Calu3 (cell line): Measurements from ENCODE around the gene PLCG2. TPM values are rescaled to one million over a fixed set of nuclear protein-coding genes. Genes with fewer than 3 reads are reported as not detected.

Experiments used
- Bru-seq: library from RNA; stranded (reverse); fragments of 400-500 nt; gene quantifications from one replicate; lab custom pipeline; 2021; lab: Mats Ljungman, UMichigan
- BruChase-seq, 2 experiments: library from RNA; stranded (reverse); fragments of 400-500 nt; gene quantifications; one replicate each; lab custom pipeline; 2021; lab: Mats Ljungman, UMichigan
- BruUV-seq: library from RNA; stranded (reverse); fragments of 400-500 nt; replicated peaks from 2 replicates; lab custom pipeline; 2021; lab: Mats Ljungman, UMichigan
- CTCF ChIA-PET: fragments of 300-600 bp; sonication (Branson Sonifier 250); formaldehyde crosslinking; loops from one replicate; lab custom pipeline; 2022; ENCODE audit warnings: antibody characterized with exemption; lab: Charles Lee
- DNase-seq: peaks from one replicate; pipeline ENCODE4 v3.0.0; 2022
- H3K27ac Mint-ChIP-seq: one replicate; pipeline ENCODE4 v1.8.0; 2022; ENCODE audit warnings: mixed read lengths; ENCODE audit not compliant: unreplicated experiment
- H3K27me3 Mint-ChIP-seq: one replicate; pipeline ENCODE4 v1.8.0; 2022; ENCODE audit warnings: mixed read lengths; ENCODE audit not compliant: unreplicated experiment
- H3K36me3 Mint-ChIP-seq: one replicate; pipeline ENCODE4 v1.8.0; 2022; ENCODE audit warnings: mild to moderate bottlenecking, moderate library complexity, mixed read lengths; ENCODE audit not compliant: insufficient read depth, unreplicated experiment
- H3K4me1 Mint-ChIP-seq: one replicate; pipeline ENCODE4 v1.8.0; 2022; ENCODE audit warnings: mild to moderate bottlenecking, low read depth, mixed read lengths; ENCODE audit not compliant: unreplicated experiment
- H3K4me3 Mint-ChIP-seq: one replicate; pipeline ENCODE4 v1.8.0; 2022; ENCODE audit warnings: mild to moderate bottlenecking, low read depth, moderate library complexity, mixed read lengths; ENCODE audit not compliant: unreplicated experiment
- H3K9me3 Mint-ChIP-seq: one replicate; pipeline ENCODE4 v1.8.0; 2022; ENCODE audit warnings: low read depth, mixed read lengths; ENCODE audit not compliant: unreplicated experiment
- intact Hi-C: fragments of 100-400 bp; cut with micrococcal nuclease; formaldehyde crosslinking; loops from one replicate; pipeline ENCODE4 v1.10.0; 2022; ENCODE audit not compliant: unreplicated experiment
- long read RNA-seq: library from polyadenylated mRNA; stranded (forward); transcript quantifications from one replicate; pipeline ENCODE4 v2.0.0, GENCODE V29; 2022
- total RNA-seq: library from RNA; stranded (reverse); gene quantifications from 2 replicates; pipeline ENCODE4 v1.2.3, GENCODE V29; 2022
- TF ChIP-seq, protein P1 (sequence below): fragments of 200-600 bp; IDR thresholded peaks from one replicate; pipeline ENCODE4 v1.8.0; 2022; ENCODE audit warnings: antibody characterized with exemption; ENCODE audit not compliant: unreplicated experiment

PLCG2 gene
- total RNA-seq, result 3.4 and 13.7 TPM in 2 replicates
- Bru-seq, nascent RNA, result percentile 42 among the genes with signal in this experiment
- BruChase-seq, experiment 1, labeled RNA remaining after a 6-hour chase, result percentile 27 among the genes with signal in this experiment
- BruChase-seq, experiment 2, labeled RNA remaining after a 2-hour chase, result percentile 23 among the genes with signal in this experiment
- long read RNA-seq, full-length matches to known transcripts, result 2 of 8 reads
- long read RNA-seq, partial matches to known transcripts, result 1 of 8 reads
- long read RNA-seq, other reads (novel, unspliced or antisense), result 5 of 8 reads

DNA sequence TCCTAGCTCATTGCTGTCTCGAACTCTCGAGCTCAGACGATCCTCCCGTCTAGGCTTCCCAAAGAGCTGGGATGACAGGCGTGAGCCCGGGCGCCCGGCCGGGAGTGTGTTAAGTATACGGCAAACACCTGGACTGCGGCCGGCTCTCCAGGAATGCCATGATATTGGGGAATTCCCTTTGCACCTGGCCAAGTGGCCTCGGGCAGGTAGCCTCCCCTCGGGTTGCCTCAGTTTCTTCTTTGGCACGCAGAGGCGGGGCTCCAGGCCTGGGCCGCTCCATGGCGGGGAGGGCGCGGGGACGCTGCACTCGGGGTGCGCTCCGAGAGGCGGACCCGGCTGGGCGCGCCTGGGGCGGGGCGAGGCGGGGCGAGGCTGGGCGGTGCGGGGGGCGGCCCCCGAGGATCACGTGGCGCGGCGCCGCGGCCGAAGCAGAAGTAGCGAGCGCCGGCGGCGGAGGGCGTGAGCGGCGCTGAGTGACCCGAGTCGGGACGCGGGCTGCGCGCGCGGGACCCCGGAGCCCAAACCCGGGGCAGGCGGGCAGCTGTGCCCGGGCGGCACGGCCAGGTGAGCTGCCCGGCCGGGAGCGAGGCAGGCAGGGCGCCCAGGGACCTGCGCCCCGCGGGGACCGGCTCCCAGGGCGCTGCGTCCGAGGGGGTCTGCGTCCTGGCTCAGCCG lies at the start of gene PLCG2:
Gene PLCG2, plus strand, starts transcription at position 431 of the 675 bp plus-strand sequence. CDS start 6,699 bp downstream, outside the sequence.
- TF ChIP-seq, protein P1, sequence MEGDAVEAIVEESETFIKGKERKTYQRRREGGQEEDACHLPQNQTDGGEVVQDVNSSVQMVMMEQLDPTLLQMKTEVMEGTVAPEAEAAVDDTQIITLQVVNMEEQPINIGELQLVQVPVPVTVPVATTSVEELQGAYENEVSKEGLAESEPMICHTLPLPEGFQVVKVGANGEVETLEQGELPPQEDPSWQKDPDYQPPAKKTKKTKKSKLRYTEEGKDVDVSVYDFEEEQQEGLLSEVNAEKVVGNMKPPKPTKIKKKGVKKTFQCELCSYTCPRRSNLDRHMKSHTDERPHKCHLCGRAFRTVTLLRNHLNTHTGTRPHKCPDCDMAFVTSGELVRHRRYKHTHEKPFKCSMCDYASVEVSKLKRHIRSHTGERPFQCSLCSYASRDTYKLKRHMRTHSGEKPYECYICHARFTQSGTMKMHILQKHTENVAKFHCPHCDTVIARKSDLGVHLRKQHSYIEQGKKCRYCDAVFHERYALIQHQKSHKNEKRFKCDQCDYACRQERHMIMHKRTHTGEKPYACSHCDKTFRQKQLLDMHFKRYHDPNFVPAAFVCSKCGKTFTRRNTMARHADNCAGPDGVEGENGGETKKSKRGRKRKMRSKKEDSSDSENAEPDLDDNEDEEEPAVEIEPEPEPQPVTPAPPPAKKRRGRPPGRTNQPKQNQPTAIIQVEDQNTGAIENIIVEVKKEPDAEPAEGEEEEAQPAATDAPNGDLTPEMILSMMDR, result no peak
- intact Hi-C loops, result no loop called here
- CTCF ChIA-PET, result interaction anchor here (1.2 kb wide), 1 partner anchor 30 kb away, joined by 3 read pairs; no protein-coding TSS in a partner anchor
- Mint-ChIP-seq H3K27ac (peak within 1 kb of the TSS; percentile 38), H3K36me3 (peaks cover 19% of the 10 kb centered on the region), H3K27me3 (peaks cover 100% of the 10 kb centered on the region), H3K4me3 (peak within 1 kb of the TSS; percentile 72), H3K4me1 (peaks cover 2% of the 10 kb centered on the region), H3K9me3 (no peaks in the 10 kb centered on the region)
- peak; percentile 91 for DNase-seq
- BruUV-seq, result no TSS peak

DNA sequence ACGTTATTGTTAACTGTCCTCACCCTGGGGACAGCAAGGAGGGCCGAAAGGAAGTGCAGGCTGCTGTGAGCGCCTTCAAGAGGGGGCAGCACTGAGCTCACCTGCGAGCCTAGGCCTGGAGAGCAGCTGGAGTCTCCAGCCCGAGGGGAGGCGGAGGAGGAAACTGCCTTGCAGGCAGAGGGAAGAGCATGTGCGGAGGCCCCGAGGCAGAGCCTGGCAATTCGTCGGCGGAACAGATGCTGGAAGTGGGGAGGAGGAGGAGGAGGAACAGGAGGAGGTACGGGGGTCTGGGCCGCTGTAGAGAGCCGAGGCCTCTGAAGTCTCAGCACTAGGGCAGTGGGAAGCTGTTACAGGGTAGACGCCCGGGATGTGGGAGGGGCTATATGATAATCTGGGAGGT lies 49.6 kb upstream of the PLCG2 start:
- no peak overlapping the region for H3K27ac Mint-ChIP-seq
- H3K4me1 Mint-ChIP-seq, result peaks cover 14% of the 10 kb centered on the region
- H3K4me3 Mint-ChIP-seq, result peak overlapping the region; percentile 57
- TF ChIP-seq, protein P1, result no peak
- intact Hi-C loops, result loop anchor here (10.0 kb wide), 1 partner anchor 725 kb away; the partner anchor contains the start of genes CENPN and CMC2
- peaks cover 13% of the 10 kb centered on the region for H3K27me3 Mint-ChIP-seq
- peaks cover 4% of the 10 kb centered on the region for H3K9me3 Mint-ChIP-seq
- CTCF ChIA-PET, result interaction anchor here (0.7 to 1.1 kb wide), 3 partner anchors 10 to 565 kb away, joined by 3 to 5 read pairs (median 5); no protein-coding TSS in a partner anchor
- DNase-seq, result no peak
- peaks cover 16% of the 10 kb centered on the region for H3K36me3 Mint-ChIP-seq
- no TSS peak for BruUV-seq

DNA sequence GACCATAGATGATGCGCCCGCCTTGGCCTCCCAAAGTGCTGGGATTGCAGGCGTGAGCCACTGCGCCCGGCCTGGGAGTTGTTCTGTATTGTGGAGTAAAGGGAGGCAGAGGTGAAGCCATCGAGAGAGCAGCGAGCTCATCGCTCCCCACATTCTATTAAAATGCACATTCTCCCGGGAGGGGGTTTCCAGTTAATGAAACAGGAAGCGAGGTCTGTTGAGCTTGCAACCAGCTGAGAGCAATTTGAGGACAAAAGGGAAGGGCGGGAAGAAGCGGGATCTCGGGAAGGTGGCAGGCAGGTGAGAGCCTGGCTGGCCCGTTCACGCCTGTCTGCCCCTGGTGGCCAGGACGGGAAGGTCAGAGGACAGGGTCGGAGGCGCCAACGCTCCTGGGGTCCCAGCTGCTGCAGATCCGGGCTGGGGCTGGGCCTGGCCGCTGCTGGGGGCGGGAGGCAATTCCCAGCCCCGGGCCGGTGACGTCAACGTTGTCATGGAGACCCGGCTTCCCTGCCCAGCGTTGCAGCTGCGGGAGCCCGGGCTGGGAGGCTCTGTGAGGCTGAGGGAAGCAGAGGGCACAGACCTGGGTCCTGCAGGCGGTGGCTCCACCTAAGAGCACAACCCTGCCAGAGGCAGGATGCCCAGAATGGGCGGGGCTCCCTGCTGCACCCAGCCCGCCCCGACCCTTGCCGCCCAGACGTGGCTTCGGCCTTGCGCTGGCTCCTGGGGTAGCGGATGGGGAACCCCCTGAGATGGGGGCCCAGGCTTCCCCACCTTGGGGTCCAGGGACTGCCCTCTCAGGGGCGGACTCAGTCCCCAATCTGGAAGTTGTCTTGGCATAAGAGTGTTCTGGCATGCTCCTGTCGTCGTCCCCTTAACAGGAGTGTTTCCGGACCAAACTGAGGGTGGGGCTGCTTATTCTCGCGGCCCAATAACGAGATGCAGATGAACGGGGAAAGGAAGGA lies 48.7 kb upstream of the PLCG2 start:
- intact Hi-C loops, result loop anchor here (10.0 kb wide), 1 partner anchor 696 kb away; the partner anchor contains the start of gene ATMIN
- peak overlapping the region; percentile 80 for H3K27ac Mint-ChIP-seq
- peaks cover 16% of the 10 kb centered on the region for H3K36me3 Mint-ChIP-seq
- H3K9me3 Mint-ChIP-seq, result peaks cover 4% of the 10 kb centered on the region
- peak overlapping the region; percentile 57 for H3K4me3 Mint-ChIP-seq
- H3K4me1 Mint-ChIP-seq, result peaks cover 14% of the 10 kb centered on the region
- H3K27me3 Mint-ChIP-seq, result peaks cover 13% of the 10 kb centered on the region
- peak; percentile 91 for DNase-seq
- no TSS peak for BruUV-seq
- CTCF ChIA-PET, result interaction anchor here (0.7 to 1.1 kb wide), 8 partner anchors 10 to 1749 kb away, joined by 3 to 5 read pairs (median 4); no protein-coding TSS in a partner anchor
- TF ChIP-seq, protein P1, result peak; percentile 89
